H9 (cell line): ENCODE measurements around the gene TRIM24. TPM values are rescaled to one million over a fixed set of nuclear protein-coding genes. Genes with fewer than 3 reads are reported as not detected.

Experiments
- DNase-seq: peaks from one replicate; pipeline ENCODE4 v3.0.0-alpha.2; 2017
- H2AFZ ChIP-seq: one replicate; pipeline ENCODE4 v1.6.1; 2013; ENCODE audit warnings: mild to moderate bottlenecking, low read length, control low read depth, moderate library complexity
- H2AK5ac ChIP-seq: 2 replicates; pipeline ENCODE4 v1.6.1; 2013; ENCODE audit warnings: low read length, control low read depth, mixed read lengths; ENCODE audit not compliant: insufficient read length
- H2BK120ac ChIP-seq: one replicate; pipeline ENCODE4 v1.6.1; 2013; ENCODE audit warnings: low read depth, mild to moderate bottlenecking, low read length, control low read depth, inconsistent platforms; ENCODE audit not compliant: poor library complexity, severe bottlenecking
- H2BK12ac ChIP-seq: 2 replicates; pipeline ENCODE4 v1.6.1; 2013; ENCODE audit warnings: low read length, control low read depth, mixed read lengths, low read depth; ENCODE audit not compliant: insufficient read length
- H2BK15ac ChIP-seq: 2 replicates; pipeline ENCODE4 v1.6.1; 2013; ENCODE audit warnings: low read depth, low read length, control low read depth
- H2BK20ac ChIP-seq: one replicate; pipeline ENCODE4 v1.6.1; 2013; ENCODE audit warnings: low read depth, mild to moderate bottlenecking, low read length, control low read depth, inconsistent platforms; ENCODE audit not compliant: poor library complexity, severe bottlenecking
- H2BK5ac ChIP-seq: 2 replicates; pipeline ENCODE4 v1.6.1; 2013; ENCODE audit warnings: low read length, control low read depth, mixed read lengths; ENCODE audit not compliant: insufficient read length
- H3K14ac ChIP-seq: 2 replicates; pipeline ENCODE4 v1.6.1; 2013; ENCODE audit warnings: low read length, control low read depth; ENCODE audit not compliant: insufficient read depth
- H3K18ac ChIP-seq: 2 replicates; pipeline ENCODE4 v1.6.1; 2013; ENCODE audit warnings: low read depth, mild to moderate bottlenecking, mixed read lengths, low read length, control low read depth; ENCODE audit not compliant: insufficient read length
- H3K23ac ChIP-seq: 2 replicates; pipeline ENCODE4 v1.6.1; 2013; ENCODE audit warnings: low read length, control low read depth, mixed read lengths, low read depth; ENCODE audit not compliant: insufficient read length
- H3K23me2 ChIP-seq: 2 replicates; pipeline ENCODE4 v1.6.1; 2013; ENCODE audit warnings: low read depth, mild to moderate bottlenecking, mixed read lengths, low read length, control low read depth; ENCODE audit not compliant: insufficient read length, poor library complexity, severe bottlenecking
- H3K27ac ChIP-seq: 2 replicates; pipeline ENCODE4 v1.5.1; 2013; ENCODE audit warnings: low read length, control low read depth, mixed read lengths, low read depth; ENCODE audit not compliant: insufficient read length
- H3K27me3 ChIP-seq: 2 replicates; pipeline ENCODE4 v1.6.1; 2013; ENCODE audit warnings: low read length, control low read depth, inconsistent platforms; ENCODE audit not compliant: insufficient read depth
- H3K4ac ChIP-seq: 2 replicates; pipeline ENCODE4 v1.6.1; 2013; ENCODE audit warnings: low read depth, mild to moderate bottlenecking, control low read depth, inconsistent platforms, low read length, moderate library complexity
- H3K4me1 ChIP-seq: 2 replicates; pipeline ENCODE4 v1.6.1; 2013; ENCODE audit warnings: low read length, control low read depth, inconsistent platforms; ENCODE audit not compliant: insufficient read depth
- H3K4me2 ChIP-seq: 2 replicates; pipeline ENCODE4 v1.6.1; 2013; ENCODE audit warnings: low read length, control low read depth, mixed read lengths; ENCODE audit not compliant: insufficient read length, insufficient read depth
- H3K56ac ChIP-seq: 2 replicates; pipeline ENCODE4 v1.6.1; 2013; ENCODE audit warnings: low read depth, mild to moderate bottlenecking, mixed read lengths, low read length, control low read depth; ENCODE audit not compliant: insufficient read length
- H3K79me1 ChIP-seq: 2 replicates; pipeline ENCODE4 v1.6.1; 2013; ENCODE audit warnings: low read depth, mild to moderate bottlenecking, moderate library complexity, low read length, control low read depth, inconsistent platforms; ENCODE audit not compliant: insufficient read depth, poor library complexity, severe bottlenecking
- H3K79me2 ChIP-seq: 2 replicates; pipeline ENCODE4 v1.6.1; 2013; ENCODE audit warnings: low read length, control low read depth, inconsistent platforms; ENCODE audit not compliant: insufficient read depth
- H3K9ac ChIP-seq: 2 replicates; pipeline ENCODE4 v1.6.1; 2013; ENCODE audit warnings: low read length, control low read depth, mixed read lengths; ENCODE audit not compliant: insufficient read length; ENCODE audit errors: extremely low read depth
- H3K9me3 ChIP-seq: one replicate; pipeline ENCODE4 v1.6.1; 2013; ENCODE audit warnings: low read depth, low read length, inconsistent platforms; ENCODE audit not compliant: control insufficient read depth
- H3T11ph ChIP-seq: one replicate; pipeline ENCODE4 v1.6.1; 2013; ENCODE audit warnings: mild to moderate bottlenecking, low read length, control low read depth, inconsistent platforms
- H4K20me1 ChIP-seq: one replicate; pipeline ENCODE4 v1.6.1; 2013; ENCODE audit not compliant: control insufficient read depth, insufficient read length, insufficient read depth
- H4K5ac ChIP-seq: 2 replicates; pipeline ENCODE4 v1.6.1; 2013; ENCODE audit warnings: low read depth, mild to moderate bottlenecking, mixed read lengths, low read length, control low read depth; ENCODE audit not compliant: insufficient read length
- H4K8ac ChIP-seq: replicated peaks from 2 replicates; pipeline ENCODE4 v1.6.1; 2013; ENCODE audit warnings: low read length, control low read depth, mixed read lengths, low read depth; ENCODE audit not compliant: insufficient read length
- H4K91ac ChIP-seq: 2 replicates; pipeline ENCODE4 v1.6.1; 2013; ENCODE audit warnings: low read depth, mild to moderate bottlenecking, moderate library complexity, mixed read lengths, low read length, control low read depth; ENCODE audit not compliant: insufficient read length
- H3K27ac Mint-ChIP-seq, 3 experiments: 2 replicates in 2 of 3; 3 replicates in 1 of 3; pipeline ENCODE4 v1.8.0; 2020 to 2021; ENCODE audit warnings: mixed read lengths in 3 of 3, mild to moderate bottlenecking in 1 of 3, moderate library complexity in 1 of 3
- H3K27me3 Mint-ChIP-seq: 2 replicates; pipeline ENCODE4 v1.8.0; 2021; ENCODE audit warnings: low read depth, mild to moderate bottlenecking, moderate library complexity, mixed read lengths
- H3K36me3 Mint-ChIP-seq, 3 experiments: 2 replicates in 2 of 3; 3 replicates in 1 of 3; pipeline ENCODE4 v1.8.0; 2020 to 2021; ENCODE audit warnings: low read depth in 3 of 3, mixed read lengths in 3 of 3; ENCODE audit not compliant: insufficient read depth in 1 of 3
- H3K4me1 Mint-ChIP-seq, 2 experiments: 2 replicates each; pipeline ENCODE4 v1.8.0; 2020; ENCODE audit warnings: mixed read lengths in 2 of 2
- H3K4me3 Mint-ChIP-seq, 2 experiments: 2 replicates in 1 of 2; 3 replicates in 1 of 2; pipeline ENCODE4 v1.8.0; 2020 to 2021; ENCODE audit warnings: mild to moderate bottlenecking in 2 of 2, mixed read lengths in 2 of 2, moderate library complexity in 1 of 2
- H3K9me3 Mint-ChIP-seq, 2 experiments: 2 replicates in 1 of 2; 3 replicates in 1 of 2; pipeline ENCODE4 v1.8.0; 2020; ENCODE audit warnings: mild to moderate bottlenecking in 2 of 2, mixed read lengths in 2 of 2, moderate library complexity in 1 of 2
- CTCF ChIP-seq: fragments of 200-600 bp; sonication (generic); conservative IDR thresholded peaks from 3 replicates; pipeline ENCODE4 v1.8.0; 2021; ENCODE audit warnings: antibody characterized with exemption, mild to moderate bottlenecking
- WGBS: extraction: QIAGEN DNeasy Blood & Tissue Kit; methylation state at CpG from one replicate; pipeline ENCODE4 v1.1.7; 2013; ENCODE audit warnings: missing lambda C conversion rate, low lambda C conversion rate, mixed read lengths; ENCODE audit not compliant: insufficient read length; ENCODE audit errors: extremely low coverage; 5-methylcytosine and 5-hydroxymethylcytosine counted together
- total RNA-seq: library from RNA; stranded (reverse); gene quantifications from 2 replicates; pipeline ENCODE4 v1.2.1, GENCODE V29; 2021

Gene TRIM24
- total RNA-seq, 1 experiment from 2014 or later = 260 TPM

DNA sequence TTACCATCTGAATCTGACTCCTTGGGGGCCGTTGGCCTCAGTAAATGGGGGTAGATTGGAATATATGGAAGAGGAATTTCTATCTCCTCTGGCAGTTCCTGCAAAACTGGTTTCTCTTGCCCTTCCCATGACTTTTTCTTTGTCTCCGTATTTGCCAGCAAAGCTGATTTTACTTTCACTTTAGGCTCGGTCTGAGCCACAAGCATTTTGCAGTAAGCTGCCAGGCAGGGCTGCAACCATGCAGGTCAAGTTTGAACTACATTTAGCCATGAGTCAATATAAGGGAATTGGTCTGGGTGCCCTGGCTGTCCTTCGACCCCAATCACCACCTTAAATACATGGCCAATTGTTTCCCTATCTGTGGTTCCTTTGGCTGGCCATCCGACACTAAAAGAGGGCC is 104.3 kb downstream of the TRIM24 start:
- no peaks in the 10 kb centered on the region for H3K23me2 ChIP-seq
- H2AFZ ChIP-seq = no peak overlapping the region
- H3T11ph ChIP-seq = no peak overlapping the region
- H2AK5ac ChIP-seq = no peak overlapping the region
- no peak overlapping the region for H2BK12ac ChIP-seq
- no CpG with 5 or more reads among the region's 5 CpGs for WGBS
- peaks cover 51% of the 10 kb centered on the region for H3K9me3 ChIP-seq
- H3K18ac ChIP-seq = no peak overlapping the region
- H4K20me1 ChIP-seq = no peaks in the 10 kb centered on the region
- H4K8ac ChIP-seq = no peak overlapping the region
- no peak overlapping the region for H2BK5ac ChIP-seq
- TF ChIP-seq CTCF = no peak
- no peak overlapping the region for H2BK20ac ChIP-seq
- H3K23ac ChIP-seq = no peak overlapping the region
- Mint-ChIP-seq H3K27ac (peak overlapping the region in 2 of 3 experiments; percentile 88 to 90; a peak in 4 of 7 replicates), H3K9me3 (peaks cover 25 to 37% of the 10 kb centered on the region in 2 experiments), H3K4me3 (no peak overlapping the region), H3K36me3 (peaks cover 87 to 96% (median 93%) of the 10 kb centered on the region in 3 experiments), H3K27me3 (no peaks in the 10 kb centered on the region; the same call in 1 of the 2 replicates), H3K4me1 (peaks cover 20 to 34% of the 10 kb centered on the region in 2 experiments)
- H2BK120ac ChIP-seq = no peak overlapping the region
- H3K79me1 ChIP-seq = peaks cover 2% of the 10 kb centered on the region
- H3K4me2 ChIP-seq = no peak overlapping the region
- no peak overlapping the region for H3K56ac ChIP-seq
- no peak overlapping the region for H3K9ac ChIP-seq
- DNase-seq = no peak
- H3K27me3 ChIP-seq = no peaks in the 10 kb centered on the region
- H3K27ac ChIP-seq = no peak overlapping the region
- H3K79me2 ChIP-seq = no peaks in the 10 kb centered on the region
- H3K4me1 ChIP-seq = no peaks in the 10 kb centered on the region
- H4K5ac ChIP-seq = no peak overlapping the region
- H2BK15ac ChIP-seq = no peak overlapping the region
- H4K91ac ChIP-seq = no peak overlapping the region
- no peak overlapping the region for H3K14ac ChIP-seq
- no peak overlapping the region for H3K4ac ChIP-seq
